Prostate gland (tissue), 2 donors: ENCODE data around the gene DTHD1. TPM values are rescaled to one million over a fixed set of nuclear protein-coding genes. Genes with fewer than 3 reads are reported as not detected.
A peak's percentile ranks its signal among the peaks of the same experiment; 100 is the strongest.

ENCODE experiments used
- DNase-seq: peaks from one replicate; pipeline ENCODE4 v3.0.0-alpha.2; 2019; ENCODE audit warnings: low spot score
- H3K27ac ChIP-seq, 2 donors: fragments of 200-600 bp; sonication (generic); 2 replicates each; pipeline ENCODE4 v1.5.1; 2017 to 2019
- H3K27me3 ChIP-seq: fragments of 200-600 bp; sonication (generic); replicated peaks from 2 replicates; pipeline ENCODE4 v1.5.1; 2019; ENCODE audit not compliant: insufficient read depth
- H3K36me3 ChIP-seq, 2 donors: fragments of 200-600 bp; sonication (generic); 1 replicate in 1 of 2; 2 replicates in 1 of 2; pipeline versions ENCODE4 v1.5.1 to v1.8.1; 2017 to 2019
- H3K4me1 ChIP-seq: fragments of 200-600 bp; sonication (generic); replicated peaks from 2 replicates; pipeline ENCODE4 v1.5.1; 2019
- H3K4me3 ChIP-seq, 2 donors: fragments of 200-600 bp; sonication (generic); 2 replicates each; pipeline ENCODE4 v1.5.1; 2017 to 2019
- H3K9me3 ChIP-seq: fragments of 200-600 bp; sonication (generic); 2 replicates; pipeline ENCODE4 v1.5.1; 2017
- CTCF ChIP-seq, 4 experiments: fragments of 200-600 bp in 2 of 4; fragments of 450-650 bp in 2 of 4; sonication (generic) in 2 of 4; IDR thresholded peaks; 1 replicate in 3 of 4; 2 replicates in 1 of 4; pipeline ENCODE4 v1.5.1; 2016 to 2019; ENCODE audit warnings: antibody characterized with exemption in 4 of 4, mild to moderate bottlenecking in 2 of 4, moderate library complexity in 2 of 4
- POLR2A ChIP-seq: fragments of 450-650 bp; IDR thresholded peaks from one replicate; pipeline ENCODE4 v1.6.1; 2016; ENCODE audit warnings: antibody characterized with exemption, mild to moderate bottlenecking
- POLR2AphosphoS5 ChIP-seq: sonication (generic); formaldehyde crosslinking; IDR thresholded peaks from one replicate; pipeline ENCODE4 v1.6.1; 2017; ENCODE audit warnings: antibody characterized with exemption
- WGBS: methylation state at CpG from one replicate; pipeline ENCODE4 v1.1.5; 2018; 5-methylcytosine and 5-hydroxymethylcytosine counted together
- intact Hi-C: fragments of 100-400 bp; cut with DNase I; formaldehyde crosslinking; loops from one replicate; pipeline ENCODE4 v1.14.2; 2022
- total RNA-seq, 2 donors: library from RNA; depleted of rRNA; stranded (reverse); fragments of >200 nt; gene quantifications; one replicate each; pipeline ENCODE4 v1.1.0, GENCODE V29; 2016

DTHD1 gene
- total RNA-seq, 2 donors from 2014 or later = 0.91 TPM; not detected in 1

GRCh38 chr4:36237366-36238313 is 43.8 kb upstream of the DTHD1 start:
- H3K4me1 ChIP-seq = no peaks in the 10 kb centered on the region
- TF ChIP-seq CTCF (IDR thresholded peaks at IDR 0.05) (no peak), POLR2AphosphoS5 (no peak), POLR2A (no peak)
- no peak overlapping the region for H3K27ac ChIP-seq
- WGBS = 92% methylated on average over 4 of the region's 4 CpGs
- no peaks in the 10 kb centered on the region for H3K27me3 ChIP-seq
- DNase-seq = no peak
- no peaks in the 10 kb centered on the region for H3K36me3 ChIP-seq
- H3K9me3 ChIP-seq = no peaks in the 10 kb centered on the region
- intact Hi-C loops = no loop called here
- no peak overlapping the region for H3K4me3 ChIP-seq

- Histone ChIP-seq H3K27me3 (no peaks in the 10 kb centered on the region), H3K36me3 (no peaks in the 10 kb centered on the region), H3K4me1 (no peaks in the 10 kb centered on the region), H3K27ac (no peak overlapping the region), H3K9me3 (no peaks in the 10 kb centered on the region), H3K4me3 (no peak overlapping the region)
- WGBS = 65% methylated on average over 2 of the region's 2 CpGs
- intact Hi-C loops = no loop called here
- TF ChIP-seq CTCF (IDR thresholded peaks at IDR 0.05) (no peak), POLR2A (no peak), POLR2AphosphoS5 (peak; percentile 19)
- no peak for DNase-seq
These were observed 39.6 kb upstream of the DTHD1 start for GRCh38 chr4:36241771-36242170.

GRCh38 chr4:36242629-36243354 is 38.6 kb upstream of the DTHD1 start:
- DNase-seq = no peak
- 23% methylated on average over 7 of the region's 7 CpGs for WGBS
- Histone ChIP-seq H3K4me3 (peak overlapping the region; percentile 64 to 73), H3K9me3 (no peaks in the 10 kb centered on the region), H3K36me3 (no peaks in the 10 kb centered on the region), H3K27ac (peak overlapping the region in 1 of 2 donors; percentile 92), H3K27me3 (no peaks in the 10 kb centered on the region), H3K4me1 (no peaks in the 10 kb centered on the region)
- intact Hi-C loops = no loop called here
- TF ChIP-seq POLR2A (no peak), CTCF (IDR thresholded peaks at IDR 0.05) (no peak), POLR2AphosphoS5 (no peak)

GRCh38 chr4:36243355-36244256 is 37.8 kb upstream of the DTHD1 start:
- Histone ChIP-seq H3K9me3 (no peaks in the 10 kb centered on the region), H3K27ac (peak overlapping the region; percentile 85 to 92), H3K4me1 (no peaks in the 10 kb centered on the region), H3K27me3 (no peaks in the 10 kb centered on the region), H3K36me3 (no peaks in the 10 kb centered on the region), H3K4me3 (peak overlapping the region; percentile 64 to 73)
- DNase-seq = peak; percentile 27
- TF ChIP-seq POLR2AphosphoS5 (peak; percentile 5), POLR2A (no peak)
- 1% methylated on average over 35 of the region's 38 CpGs for WGBS
- intact Hi-C loops = no loop called here
